GM21447 (cell line): ENCODE data around the gene ATF7IP2.
"Not testable (repeated sequence)": the region's sequence is repeated elsewhere in the genome, so short reads cannot be mapped to it uniquely, and the experiment has no call there.

Source experiments
- ATAC-seq: cut with Tn5 transposase; IDR thresholded peaks from one replicate; pipeline ENCODE4 v1.9.1; 2021; ENCODE audit not compliant: unreplicated experiment

Gene ATF7IP2

GRCh38 chr16:10505286-10505685 lies 119.4 kb downstream of the ATF7IP2 start:
- ATAC-seq: not testable (repeated sequence)

GRCh38 chr16:10509534-10510025 lies 123.7 kb downstream of the ATF7IP2 start:
- ATAC-seq: peak; percentile 62

GRCh38 chr16:10510279-10510678 lies 124.4 kb downstream of the ATF7IP2 start:
- ATAC-seq: no peak

- ATAC-seq: no peak
These were observed 126.0 kb downstream of the ATF7IP2 start for GRCh38 chr16:10511829-10512228.

- no peak for ATAC-seq
These were observed 128.7 kb downstream of the ATF7IP2 start for GRCh38 chr16:10514369-10515055.

GRCh38 chr16:10517868-10518267 lies 132.0 kb downstream of the ATF7IP2 start:
- ATAC-seq: no peak

GRCh38 chr16:10518479-10519041 lies 132.7 kb downstream of the ATF7IP2 start:
- ATAC-seq: no peak

- ATAC-seq: no peak
These were observed 133.4 kb downstream of the ATF7IP2 start for GRCh38 chr16:10519297-10519696.

- no peak for ATAC-seq
These were observed 134.3 kb downstream of the ATF7IP2 start for GRCh38 chr16:10519929-10520868.

- ATAC-seq: no peak
These were observed 135.2 kb downstream of the ATF7IP2 start for GRCh38 chr16:10520869-10521578.

GRCh38 chr16:10521681-10522274 lies 135.9 kb downstream of the ATF7IP2 start:
- ATAC-seq: no peak

GRCh38 chr16:10522966-10523365 lies 137.1 kb downstream of the ATF7IP2 start:
- ATAC-seq: no peak

- no peak for ATAC-seq
These were observed 139.5 kb downstream of the ATF7IP2 start for GRCh38 chr16:10525214-10525825.

GRCh38 chr16:10526962-10527361 lies 141.1 kb downstream of the ATF7IP2 start:
- no peak for ATAC-seq

GRCh38 chr16:10528635-10529034 lies 142.8 kb downstream of the ATF7IP2 start:
- no peak for ATAC-seq

GRCh38 chr16:10529895-10530669 lies 144.2 kb downstream of the ATF7IP2 start:
- ATAC-seq: no peak

GRCh38 chr16:10530685-10531084 lies 144.8 kb downstream of the ATF7IP2 start:
- ATAC-seq: no peak

GRCh38 chr16:10531582-10531981 lies 145.7 kb downstream of the ATF7IP2 start:
- no peak for ATAC-seq
